Activated B cell treated with CpG ODN at 0.5 μM for 24 hours (primary cell): Measurements from ENCODE around the gene SYT1. TPM values are rescaled to one million over a fixed set of nuclear protein-coding genes. Genes with fewer than 3 reads are reported as not detected.

Experiments used
- ATAC-seq: fragments of 200-7000 bp; cut with Tn5 transposase; one replicate; pipeline ENCODE4 v1.10.0; 2021; ENCODE audit warnings: low read depth, mild to moderate bottlenecking, moderate library complexity
- CTCF ChIA-PET: fragments of 350-600 bp; sonication (Branson Sonifier 250); formaldehyde crosslinking; loops from one replicate; lab custom pipeline; 2021; ENCODE audit warnings: antibody characterized with exemption; lab: Charles Lee
- POLR2A ChIA-PET: fragments of 350-600 bp; sonication (Branson Sonifier 250); formaldehyde crosslinking; loops from one replicate; lab custom pipeline; 2021; ENCODE audit warnings: antibody characterized with exemption; lab: Charles Lee
- DNase-seq: peaks from one replicate; pipeline ENCODE4 v3.0.0; 2022
- H3K27ac Mint-ChIP-seq: one replicate; pipeline ENCODE4 v1.8.0; 2020; ENCODE audit warnings: mixed read lengths
- H3K27me3 Mint-ChIP-seq: one replicate; pipeline ENCODE4 v1.8.0; 2021; ENCODE audit warnings: mixed read lengths
- H3K36me3 Mint-ChIP-seq: one replicate; pipeline ENCODE4 v1.8.0; 2021; ENCODE audit warnings: low read depth, mixed read lengths
- H3K4me1 Mint-ChIP-seq: one replicate; pipeline ENCODE4 v1.8.0; 2021; ENCODE audit warnings: mixed read lengths
- H3K4me3 Mint-ChIP-seq: one replicate; pipeline ENCODE4 v1.8.0; 2020; ENCODE audit warnings: mild to moderate bottlenecking, mixed read lengths
- H3K9me3 Mint-ChIP-seq: one replicate; pipeline ENCODE4 v1.8.0; 2020; ENCODE audit warnings: mixed read lengths
- CTCF ChIP-seq: fragments of 200-600 bp; IDR thresholded peaks from one replicate; pipeline ENCODE4 v1.8.0; 2022; ENCODE audit warnings: antibody characterized with exemption, mild to moderate bottlenecking
- intact Hi-C: fragments of 100-400 bp; cut with micrococcal nuclease; formaldehyde crosslinking; loops from one replicate; pipeline ENCODE4 v1.15.1; 2024
- total RNA-seq: library from RNA; stranded (reverse); gene quantifications from 2 replicates; pipeline ENCODE4 v1.2.3, GENCODE V29; 2022

Gene SYT1
- total RNA-seq, 1 donor from 2014 or later, result 0.49 TPM

- POLR2A ChIA-PET, result no interaction called here
- H3K9me3 Mint-ChIP-seq, result no peaks in the 10 kb centered on the region
Measured at GRCh38 chr12:79415321-79415720, 550.7 kb downstream of the SYT1 start.

GRCh38 chr12:79415746-79416435, 551.3 kb downstream of the SYT1 start:
- intact Hi-C loops, result no loop called here
- H3K36me3 Mint-ChIP-seq, result no peaks in the 10 kb centered on the region
- no peak for ATAC-seq
- no peaks in the 10 kb centered on the region for H3K9me3 Mint-ChIP-seq
- no peaks in the 10 kb centered on the region for H3K4me1 Mint-ChIP-seq
- DNase-seq, result no peak
- H3K4me3 Mint-ChIP-seq, result no peak overlapping the region
- TF ChIP-seq CTCF, result no peak
- no peak overlapping the region for H3K27ac Mint-ChIP-seq
- ChIA-PET POLR2A (no interaction called here), CTCF (no interaction called here)
- no peaks in the 10 kb centered on the region for H3K27me3 Mint-ChIP-seq

More at GRCh38 chr12:79415321-79415720, 550.7 kb downstream of the SYT1 start:
- DNase-seq (no peak), ATAC-seq (no peak)
- no peak overlapping the region for H3K27ac Mint-ChIP-seq
- intact Hi-C loops, result no loop called here
- H3K27me3 Mint-ChIP-seq, result no peaks in the 10 kb centered on the region
- no peaks in the 10 kb centered on the region for H3K36me3 Mint-ChIP-seq
- CTCF ChIA-PET, result no interaction called here
- TF ChIP-seq CTCF, result no peak
- H3K4me3 Mint-ChIP-seq, result no peak overlapping the region
- no peaks in the 10 kb centered on the region for H3K4me1 Mint-ChIP-seq

- no peaks in the 10 kb centered on the region for H3K36me3 Mint-ChIP-seq
- ChIA-PET CTCF (interaction anchor here (1.2 to 1.5 kb wide), 2 partner anchors 19 to 317 kb away, joined by 3 to 9 read pairs; no protein-coding TSS in a partner anchor), POLR2A (no interaction called here)
- no peaks in the 10 kb centered on the region for H3K4me1 Mint-ChIP-seq
- no peaks in the 10 kb centered on the region for H3K27me3 Mint-ChIP-seq
- no peak for TF ChIP-seq CTCF
- no peaks in the 10 kb centered on the region for H3K9me3 Mint-ChIP-seq
- intact Hi-C loops, result loop anchor here (1.0 kb wide), 1 partner anchor 318 kb away; no protein-coding TSS in a partner anchor
- no peak overlapping the region for H3K27ac Mint-ChIP-seq
- H3K4me3 Mint-ChIP-seq, result no peak overlapping the region
- ATAC-seq (no peak), DNase-seq (no peak)
Measured at GRCh38 chr12:79420146-79420618, 555.6 kb downstream of the SYT1 start.

GRCh38 chr12:79421236-79421740, 556.7 kb downstream of the SYT1 start:
- POLR2A ChIA-PET, result no interaction called here
- Mint-ChIP-seq H3K4me3 (no peak overlapping the region), H3K27me3 (no peaks in the 10 kb centered on the region), H3K27ac (no peak overlapping the region), H3K36me3 (no peaks in the 10 kb centered on the region), H3K4me1 (no peaks in the 10 kb centered on the region), H3K9me3 (no peaks in the 10 kb centered on the region)
- no peak for TF ChIP-seq CTCF
- ATAC-seq (no peak), DNase-seq (no peak)
- CTCF ChIA-PET, result no interaction called here
- intact Hi-C loops, result no loop called here

GRCh38 chr12:79422060-79422812, 557.7 kb downstream of the SYT1 start:
- no peak overlapping the region for H3K4me3 Mint-ChIP-seq
- CTCF ChIA-PET, result no interaction called here
- POLR2A ChIA-PET, result no interaction called here
- H3K9me3 Mint-ChIP-seq, result no peaks in the 10 kb centered on the region
- H3K27ac Mint-ChIP-seq, result no peak overlapping the region
- no peaks in the 10 kb centered on the region for H3K4me1 Mint-ChIP-seq
- intact Hi-C loops, result no loop called here
- no peak for TF ChIP-seq CTCF
- no peak for ATAC-seq
- H3K27me3 Mint-ChIP-seq, result no peaks in the 10 kb centered on the region
- H3K36me3 Mint-ChIP-seq, result no peaks in the 10 kb centered on the region
- DNase-seq, result no peak
